OCI-LY7 (cell line): Measurements from ENCODE around the gene OSER1.

ENCODE experiments used
- EZH2phosphoT487 ChIP-seq: fragments of 200-600 bp; sonication (generic); IDR thresholded peaks from 2 replicates; pipeline ENCODE4 v1.6.1; 2018; ENCODE audit warnings: low read depth, borderline replicate concordance, mild to moderate bottlenecking, mixed run types, antibody characterized with exemption, low read length, moderate library complexity, mixed read lengths
- TF ChIP-seq, protein P1 (sequence below): fragments of 200-600 bp; sonication (generic); conservative IDR thresholded peaks from 2 replicates; pipeline ENCODE4 v1.5.1; 2014; ENCODE audit warnings: mild to moderate bottlenecking, antibody characterized with exemption, low read length, moderate library complexity, mixed read lengths

DNA sequence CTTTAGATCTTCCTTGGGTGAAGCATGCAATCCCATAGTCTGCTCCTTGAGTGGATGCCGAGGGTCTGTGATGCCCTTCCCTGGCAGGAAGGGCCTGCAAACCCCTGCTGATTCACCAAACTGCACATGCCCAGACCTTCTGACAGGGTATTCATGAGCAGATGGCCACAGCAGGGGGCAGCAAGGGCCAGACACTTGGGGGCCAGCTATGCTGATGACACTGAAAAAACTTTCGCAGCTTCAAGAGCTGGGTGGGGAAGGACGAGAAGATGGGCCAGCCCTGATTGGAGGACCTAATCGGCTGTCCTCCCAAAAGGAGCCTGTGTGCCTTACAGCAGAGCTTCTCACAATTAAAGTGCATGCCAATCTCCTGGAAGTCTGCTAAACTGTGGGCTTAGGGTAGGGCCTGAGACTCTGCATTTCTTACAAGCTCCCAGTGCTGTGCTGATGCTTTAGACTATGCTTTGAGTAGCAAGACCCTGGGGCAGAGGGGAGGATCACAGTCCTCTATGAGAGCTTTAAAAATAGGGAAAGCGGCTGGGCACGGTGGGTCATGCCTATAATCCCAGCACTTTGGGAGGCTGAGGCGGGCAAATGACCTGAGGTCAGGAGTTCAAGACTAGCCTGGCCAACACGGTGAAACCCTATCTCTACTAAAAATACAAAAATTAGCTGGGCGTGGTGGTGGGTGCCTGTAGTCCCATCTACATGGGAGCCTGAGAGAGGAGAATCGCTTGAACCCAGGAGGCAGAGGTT is 21.3 kb upstream of the OSER1 start:
- TF ChIP-seq EZH2phosphoT487, result no peak
- TF ChIP-seq, protein P1, sequence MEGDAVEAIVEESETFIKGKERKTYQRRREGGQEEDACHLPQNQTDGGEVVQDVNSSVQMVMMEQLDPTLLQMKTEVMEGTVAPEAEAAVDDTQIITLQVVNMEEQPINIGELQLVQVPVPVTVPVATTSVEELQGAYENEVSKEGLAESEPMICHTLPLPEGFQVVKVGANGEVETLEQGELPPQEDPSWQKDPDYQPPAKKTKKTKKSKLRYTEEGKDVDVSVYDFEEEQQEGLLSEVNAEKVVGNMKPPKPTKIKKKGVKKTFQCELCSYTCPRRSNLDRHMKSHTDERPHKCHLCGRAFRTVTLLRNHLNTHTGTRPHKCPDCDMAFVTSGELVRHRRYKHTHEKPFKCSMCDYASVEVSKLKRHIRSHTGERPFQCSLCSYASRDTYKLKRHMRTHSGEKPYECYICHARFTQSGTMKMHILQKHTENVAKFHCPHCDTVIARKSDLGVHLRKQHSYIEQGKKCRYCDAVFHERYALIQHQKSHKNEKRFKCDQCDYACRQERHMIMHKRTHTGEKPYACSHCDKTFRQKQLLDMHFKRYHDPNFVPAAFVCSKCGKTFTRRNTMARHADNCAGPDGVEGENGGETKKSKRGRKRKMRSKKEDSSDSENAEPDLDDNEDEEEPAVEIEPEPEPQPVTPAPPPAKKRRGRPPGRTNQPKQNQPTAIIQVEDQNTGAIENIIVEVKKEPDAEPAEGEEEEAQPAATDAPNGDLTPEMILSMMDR, result no peak
